Activated CD4-positive, alpha-beta T cell treated with anti-CD3 and anti-CD28 coated beads for 36 hours (primary cell): ENCODE results near the gene TPP1. TPM values are rescaled to one million over a fixed set of nuclear protein-coding genes. Genes with fewer than 3 reads are reported as not detected.

ENCODE experiments used
- ATAC-seq: fragments of 200-7000 bp; cut with Tn5 transposase; one replicate; pipeline ENCODE4 v1.10.0; 2021; ENCODE audit warnings: mild to moderate bottlenecking, moderate library complexity
- CTCF ChIA-PET: fragments of 350-600 bp; sonication (Branson Sonifier 250); formaldehyde crosslinking; loops from one replicate; lab custom pipeline; 2021; ENCODE audit warnings: antibody characterized with exemption; lab: Charles Lee
- POLR2A ChIA-PET: fragments of 350-600 bp; sonication (Branson Sonifier 250); formaldehyde crosslinking; loops from one replicate; lab custom pipeline; 2021; ENCODE audit warnings: antibody characterized with exemption, inconsistent platforms; lab: Charles Lee
- DNase-seq: peaks from one replicate; pipeline ENCODE4 v3.0.0-alpha.2; 2020
- H3K27ac Mint-ChIP-seq: one replicate; pipeline ENCODE4 v1.8.0; 2021; ENCODE audit warnings: mixed read lengths
- H3K27me3 Mint-ChIP-seq: one replicate; pipeline ENCODE4 v1.8.0; 2021; ENCODE audit warnings: mixed read lengths
- H3K36me3 Mint-ChIP-seq: one replicate; pipeline ENCODE4 v1.8.0; 2021; ENCODE audit warnings: low read depth, mixed read lengths
- H3K4me1 Mint-ChIP-seq: one replicate; pipeline ENCODE4 v1.8.0; 2021; ENCODE audit warnings: mixed read lengths
- H3K4me3 Mint-ChIP-seq: one replicate; pipeline ENCODE4 v1.8.0; 2021; ENCODE audit warnings: mild to moderate bottlenecking, moderate library complexity, mixed read lengths
- H3K9me3 Mint-ChIP-seq: one replicate; pipeline ENCODE4 v1.8.0; 2021; ENCODE audit warnings: low read depth, mixed read lengths
- intact Hi-C, 2 experiments: fragments of 100-400 bp; cut with DNase I in 1 of 2; cut with micrococcal nuclease in 1 of 2; formaldehyde crosslinking; loops; one replicate each; pipeline versions ENCODE4 v1.14.2 to v1.15.1; 2022 to 2024; cut with DNase I, micrococcal nuclease
- total RNA-seq, 2 experiments: library from RNA; stranded (reverse); gene quantifications; one replicate each; pipeline ENCODE4 v1.2.3, GENCODE V29; 2021

Gene TPP1
- total RNA-seq, 2 experiments from 2014 or later: 38.1 to 47.9 TPM

GRCh38 chr11:6646918-6647679 lies 27.9 kb upstream of the TPP1 start:
- CTCF ChIA-PET: interaction anchor here (0.8 to 1.2 kb wide), 7 partner anchors 10 to 45 kb away, joined by 3 to 5 read pairs (median 3); partner anchors contain the start of gene TAF10

GRCh38 chr11:6646576-6646917 lies 27.3 kb upstream of the TPP1 start:
- no peak for DNase-seq
- ATAC-seq: peak; percentile 7
- H3K36me3 Mint-ChIP-seq: no peaks in the 10 kb centered on the region
- no peak overlapping the region for H3K27ac Mint-ChIP-seq
- CTCF ChIA-PET: interaction anchor here (0.9 to 1.2 kb wide), 5 partner anchors 11 to 44 kb away, joined by 3 to 5 read pairs (median 3); no protein-coding TSS in a partner anchor
- intact Hi-C loops: no loop called here
- no peak overlapping the region for H3K4me3 Mint-ChIP-seq
- POLR2A ChIA-PET: no interaction called here
- no peaks in the 10 kb centered on the region for H3K9me3 Mint-ChIP-seq
- H3K27me3 Mint-ChIP-seq: no peaks in the 10 kb centered on the region
- H3K4me1 Mint-ChIP-seq: no peaks in the 10 kb centered on the region

More at GRCh38 chr11:6646918-6647679, 27.9 kb upstream of the TPP1 start:
- no peak overlapping the region for H3K4me3 Mint-ChIP-seq
- no peaks in the 10 kb centered on the region for H3K27me3 Mint-ChIP-seq
- no peaks in the 10 kb centered on the region for H3K36me3 Mint-ChIP-seq
- H3K27ac Mint-ChIP-seq: no peak overlapping the region
- H3K9me3 Mint-ChIP-seq: no peaks in the 10 kb centered on the region
- intact Hi-C loops: loop anchor here in 1 of 2 experiments (1.0 kb wide), 1 partner anchor 28 kb away; the partner anchor contains the start of gene TPP1
- H3K4me1 Mint-ChIP-seq: no peaks in the 10 kb centered on the region
- DNase-seq (peak; percentile 43), ATAC-seq (peak; percentile 54)
- POLR2A ChIA-PET: no interaction called here

- ChIA-PET POLR2A (no interaction called here), CTCF (interaction anchor here (1.1 to 1.2 kb wide), 3 partner anchors 22 to 44 kb away, joined by 3 to 5 read pairs (median 3); no protein-coding TSS in a partner anchor)
- ATAC-seq: no peak
- intact Hi-C loops: no loop called here
- H3K27ac Mint-ChIP-seq: no peak overlapping the region
- peak; percentile 23 for DNase-seq
- H3K36me3 Mint-ChIP-seq: no peaks in the 10 kb centered on the region
- H3K27me3 Mint-ChIP-seq: no peaks in the 10 kb centered on the region
- H3K4me1 Mint-ChIP-seq: no peaks in the 10 kb centered on the region
- H3K4me3 Mint-ChIP-seq: no peak overlapping the region
- no peaks in the 10 kb centered on the region for H3K9me3 Mint-ChIP-seq
These were observed 26.8 kb upstream of the TPP1 start for GRCh38 chr11:6646071-6646470.

GRCh38 chr11:6642957-6643356 lies 23.7 kb upstream of the TPP1 start:
- Mint-ChIP-seq H3K36me3 (no peaks in the 10 kb centered on the region), H3K27me3 (no peaks in the 10 kb centered on the region), H3K9me3 (no peaks in the 10 kb centered on the region), H3K4me1 (no peaks in the 10 kb centered on the region), H3K4me3 (no peak overlapping the region), H3K27ac (no peak overlapping the region)
- DNase-seq (no peak), ATAC-seq (peak; percentile 37)
- intact Hi-C loops: no loop called here
- CTCF ChIA-PET: interaction anchor here (1.5 to 1.6 kb wide), 2 partner anchors 25 to 96 kb away, joined by 3 read pairs; no protein-coding TSS in a partner anchor
- POLR2A ChIA-PET: no interaction called here

GRCh38 chr11:6640985-6641701 lies 21.9 kb upstream of the TPP1 start:
- intact Hi-C loops: no loop called here
- Mint-ChIP-seq H3K4me3 (no peak overlapping the region), H3K4me1 (no peaks in the 10 kb centered on the region), H3K27me3 (no peaks in the 10 kb centered on the region), H3K9me3 (no peaks in the 10 kb centered on the region), H3K36me3 (no peaks in the 10 kb centered on the region), H3K27ac (no peak overlapping the region)
- ATAC-seq: no peak
- no peak for DNase-seq
- CTCF ChIA-PET: interaction anchor here (0.6 kb wide), 1 partner anchor 195 kb away, joined by 3 read pairs; no protein-coding TSS in a partner anchor
- POLR2A ChIA-PET: no interaction called here

GRCh38 chr11:6640036-6640984 lies 21.1 kb upstream of the TPP1 start:
- no peaks in the 10 kb centered on the region for H3K36me3 Mint-ChIP-seq
- intact Hi-C loops: no loop called here
- H3K4me1 Mint-ChIP-seq: no peaks in the 10 kb centered on the region
- CTCF ChIA-PET: interaction anchor here (0.5 kb wide), 2 partner anchors 27 to 107 kb away, joined by 3 to 5 read pairs; no protein-coding TSS in a partner anchor
- no peaks in the 10 kb centered on the region for H3K9me3 Mint-ChIP-seq
- POLR2A ChIA-PET: no interaction called here
- ATAC-seq (no peak), DNase-seq (no peak)
- no peaks in the 10 kb centered on the region for H3K27me3 Mint-ChIP-seq
- no peak overlapping the region for H3K4me3 Mint-ChIP-seq
- no peak overlapping the region for H3K27ac Mint-ChIP-seq

GRCh38 chr11:6638429-6638828 lies 19.2 kb upstream of the TPP1 start:
- no peak for ATAC-seq
- intact Hi-C loops: no loop called here
- H3K27ac Mint-ChIP-seq: no peak overlapping the region
- H3K27me3 Mint-ChIP-seq: no peaks in the 10 kb centered on the region
- DNase-seq: no peak
- H3K4me1 Mint-ChIP-seq: no peaks in the 10 kb centered on the region
- CTCF ChIA-PET: interaction anchor here (1.1 kb wide), 1 partner anchor 30 kb away, joined by 5 read pairs; no protein-coding TSS in a partner anchor
- H3K36me3 Mint-ChIP-seq: no peaks in the 10 kb centered on the region
- POLR2A ChIA-PET: no interaction called here
- no peak overlapping the region for H3K4me3 Mint-ChIP-seq
- no peaks in the 10 kb centered on the region for H3K9me3 Mint-ChIP-seq

GRCh38 chr11:6637871-6638270 lies 18.6 kb upstream of the TPP1 start:
- ATAC-seq: no peak
- CTCF ChIA-PET: no interaction called here
- intact Hi-C loops: no loop called here
- no peaks in the 10 kb centered on the region for H3K4me1 Mint-ChIP-seq
- H3K9me3 Mint-ChIP-seq: no peaks in the 10 kb centered on the region
- no peaks in the 10 kb centered on the region for H3K36me3 Mint-ChIP-seq
- no peak for DNase-seq
- no peak overlapping the region for H3K4me3 Mint-ChIP-seq
- POLR2A ChIA-PET: no interaction called here
- no peak overlapping the region for H3K27ac Mint-ChIP-seq
- no peaks in the 10 kb centered on the region for H3K27me3 Mint-ChIP-seq

GRCh38 chr11:6636480-6636879 lies 17.3 kb upstream of the TPP1 start:
- DNase-seq (no peak), ATAC-seq (no peak)
- H3K36me3 Mint-ChIP-seq: no peaks in the 10 kb centered on the region
- intact Hi-C loops: no loop called here
- no peaks in the 10 kb centered on the region for H3K4me1 Mint-ChIP-seq
- CTCF ChIA-PET: interaction anchor here (0.5 to 0.9 kb wide), 2 partner anchors 257 to 387 kb away, joined by 3 read pairs; no protein-coding TSS in a partner anchor
- H3K27ac Mint-ChIP-seq: no peak overlapping the region
- no peaks in the 10 kb centered on the region for H3K9me3 Mint-ChIP-seq
- H3K4me3 Mint-ChIP-seq: no peak overlapping the region
- H3K27me3 Mint-ChIP-seq: no peaks in the 10 kb centered on the region
- POLR2A ChIA-PET: no interaction called here

GRCh38 chr11:6635082-6635932 lies 16.1 kb upstream of the TPP1 start:
- ATAC-seq (no peak), DNase-seq (no peak)
- Mint-ChIP-seq H3K36me3 (no peaks in the 10 kb centered on the region), H3K27ac (no peak overlapping the region), H3K4me3 (no peak overlapping the region), H3K27me3 (no peaks in the 10 kb centered on the region), H3K4me1 (no peaks in the 10 kb centered on the region), H3K9me3 (no peaks in the 10 kb centered on the region)
- ChIA-PET CTCF (interaction anchor here (0.6 kb wide), 1 partner anchor 48 kb away, joined by 3 read pairs; the partner anchor contains the start of gene MRPL17), POLR2A (no interaction called here)
- intact Hi-C loops: no loop called here
